ENCODE results near the gene HOXA3. TPM values are rescaled to one million over a fixed set of nuclear protein-coding genes. Genes with fewer than 3 reads are reported as not detected.

The HOXA3 gene
- total RNA-seq, 1 donor from 2014 or later, result 77.4 TPM

DNA sequence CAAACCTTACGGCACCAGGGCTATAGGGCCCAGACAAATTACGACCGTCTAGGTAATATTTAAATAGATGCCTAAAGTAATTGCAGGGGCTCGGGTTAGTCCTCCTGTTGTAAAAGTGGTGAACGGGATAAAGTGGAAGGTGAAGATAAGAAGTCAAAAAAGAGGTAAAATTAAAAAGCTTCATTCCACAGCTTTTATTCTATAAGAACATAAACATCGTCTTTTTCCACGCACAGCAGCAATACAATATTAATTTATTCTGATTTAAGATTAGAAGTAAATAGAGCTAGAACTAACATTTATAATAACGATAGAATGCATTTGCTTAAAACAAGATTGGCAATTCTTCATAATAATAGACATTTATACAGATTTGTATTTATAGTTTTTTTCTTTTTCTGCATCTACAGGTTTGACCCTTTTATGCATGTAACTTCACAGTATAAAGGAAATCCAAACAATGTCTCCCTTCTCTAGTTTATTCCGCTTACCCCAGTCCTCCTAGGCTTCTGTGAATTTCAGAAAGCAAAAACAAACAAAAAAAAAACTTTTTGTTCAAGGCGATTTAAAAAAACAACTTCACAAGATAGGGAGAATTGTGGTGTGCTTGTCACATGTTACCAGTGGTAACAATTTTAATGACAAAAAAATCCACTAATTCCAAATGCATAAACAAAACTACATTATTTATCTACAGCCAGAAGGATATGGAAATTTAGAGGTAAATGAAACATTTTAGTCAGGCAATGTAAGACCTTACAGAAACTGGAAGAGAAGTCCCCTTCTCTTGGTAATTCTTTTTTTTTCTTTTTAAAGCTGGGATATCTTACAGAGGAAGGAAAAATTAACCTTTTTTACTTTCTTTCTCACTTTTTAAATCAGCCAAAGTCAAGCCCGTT, 18.3 kb upstream of the HOXA3 start:
- TF ChIP-seq, protein P1, sequence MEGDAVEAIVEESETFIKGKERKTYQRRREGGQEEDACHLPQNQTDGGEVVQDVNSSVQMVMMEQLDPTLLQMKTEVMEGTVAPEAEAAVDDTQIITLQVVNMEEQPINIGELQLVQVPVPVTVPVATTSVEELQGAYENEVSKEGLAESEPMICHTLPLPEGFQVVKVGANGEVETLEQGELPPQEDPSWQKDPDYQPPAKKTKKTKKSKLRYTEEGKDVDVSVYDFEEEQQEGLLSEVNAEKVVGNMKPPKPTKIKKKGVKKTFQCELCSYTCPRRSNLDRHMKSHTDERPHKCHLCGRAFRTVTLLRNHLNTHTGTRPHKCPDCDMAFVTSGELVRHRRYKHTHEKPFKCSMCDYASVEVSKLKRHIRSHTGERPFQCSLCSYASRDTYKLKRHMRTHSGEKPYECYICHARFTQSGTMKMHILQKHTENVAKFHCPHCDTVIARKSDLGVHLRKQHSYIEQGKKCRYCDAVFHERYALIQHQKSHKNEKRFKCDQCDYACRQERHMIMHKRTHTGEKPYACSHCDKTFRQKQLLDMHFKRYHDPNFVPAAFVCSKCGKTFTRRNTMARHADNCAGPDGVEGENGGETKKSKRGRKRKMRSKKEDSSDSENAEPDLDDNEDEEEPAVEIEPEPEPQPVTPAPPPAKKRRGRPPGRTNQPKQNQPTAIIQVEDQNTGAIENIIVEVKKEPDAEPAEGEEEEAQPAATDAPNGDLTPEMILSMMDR (IDR thresholded peaks at IDR 0.05; ENCODE audit: unreplicated experiment), result no peak
- no peaks in the 10 kb centered on the region for H3K36me3 Mint-ChIP-seq (ENCODE audit: insufficient read depth)
- H3K9me3 Mint-ChIP-seq (ENCODE audit: low read depth), result no peaks in the 10 kb centered on the region
- peaks cover 82% of the 10 kb centered on the region for H3K27me3 Mint-ChIP-seq
- H3K4me3 Mint-ChIP-seq (ENCODE audit: low read depth), result no peak overlapping the region
- peak overlapping the region; percentile 49 for H3K27ac Mint-ChIP-seq
- DNase-seq (ENCODE audit: low spot score, unreplicated experiment), result no peak
- peaks cover 4% of the 10 kb centered on the region for H3K4me1 Mint-ChIP-seq (ENCODE audit: low read depth)

DNA sequence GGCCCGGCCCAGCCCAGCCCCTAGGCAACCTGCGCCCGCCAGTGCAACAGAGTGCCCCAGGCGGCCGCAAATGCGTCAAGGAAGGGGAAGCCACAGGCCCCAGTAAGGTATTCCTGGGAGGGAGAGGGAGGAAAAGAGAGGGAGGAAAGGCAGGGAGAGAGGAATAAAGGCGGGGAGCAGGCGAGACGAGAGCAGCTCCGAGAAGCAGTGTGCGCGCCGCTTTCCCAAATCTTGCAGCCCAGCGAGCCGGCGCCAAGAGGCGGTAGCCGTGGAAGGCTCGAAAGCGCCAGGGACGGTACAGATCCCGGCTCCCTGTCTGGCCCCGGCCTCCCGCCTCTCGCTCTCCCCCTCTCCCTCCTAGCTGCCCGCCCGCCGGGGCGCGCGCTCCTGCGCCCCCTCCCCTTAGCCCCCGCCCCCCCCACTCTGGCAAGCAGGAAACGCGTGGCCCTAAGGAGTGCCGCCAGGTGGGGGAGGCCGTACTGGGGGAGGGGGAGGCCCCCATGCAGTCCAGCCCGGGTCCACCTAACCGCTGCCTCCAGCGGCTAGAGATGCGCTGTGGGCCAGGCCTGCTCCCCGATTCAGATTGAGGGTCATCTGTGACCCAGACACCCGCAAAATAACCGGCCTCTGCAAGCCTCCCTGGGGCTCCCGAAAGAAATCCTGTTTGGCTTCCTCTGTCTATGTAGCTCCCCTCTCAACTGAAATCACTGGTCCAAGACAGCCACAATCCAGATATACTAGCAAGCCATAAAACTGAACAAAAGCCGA, 17.5 kb upstream of the HOXA3 start:
- Mint-ChIP-seq H3K4me3 (ENCODE audit: low read depth) (no peak overlapping the region), H3K27ac (peak overlapping the region; percentile 49), H3K4me1 (ENCODE audit: low read depth) (peaks cover 4% of the 10 kb centered on the region), H3K27me3 (peaks cover 78% of the 10 kb centered on the region), H3K36me3 (ENCODE audit: insufficient read depth) (no peaks in the 10 kb centered on the region), H3K9me3 (ENCODE audit: low read depth) (no peaks in the 10 kb centered on the region)
- TF ChIP-seq, protein P1 (IDR thresholded peaks at IDR 0.05; ENCODE audit: unreplicated experiment), result no peak
- no peak for DNase-seq (ENCODE audit: low spot score, unreplicated experiment)

DNA sequence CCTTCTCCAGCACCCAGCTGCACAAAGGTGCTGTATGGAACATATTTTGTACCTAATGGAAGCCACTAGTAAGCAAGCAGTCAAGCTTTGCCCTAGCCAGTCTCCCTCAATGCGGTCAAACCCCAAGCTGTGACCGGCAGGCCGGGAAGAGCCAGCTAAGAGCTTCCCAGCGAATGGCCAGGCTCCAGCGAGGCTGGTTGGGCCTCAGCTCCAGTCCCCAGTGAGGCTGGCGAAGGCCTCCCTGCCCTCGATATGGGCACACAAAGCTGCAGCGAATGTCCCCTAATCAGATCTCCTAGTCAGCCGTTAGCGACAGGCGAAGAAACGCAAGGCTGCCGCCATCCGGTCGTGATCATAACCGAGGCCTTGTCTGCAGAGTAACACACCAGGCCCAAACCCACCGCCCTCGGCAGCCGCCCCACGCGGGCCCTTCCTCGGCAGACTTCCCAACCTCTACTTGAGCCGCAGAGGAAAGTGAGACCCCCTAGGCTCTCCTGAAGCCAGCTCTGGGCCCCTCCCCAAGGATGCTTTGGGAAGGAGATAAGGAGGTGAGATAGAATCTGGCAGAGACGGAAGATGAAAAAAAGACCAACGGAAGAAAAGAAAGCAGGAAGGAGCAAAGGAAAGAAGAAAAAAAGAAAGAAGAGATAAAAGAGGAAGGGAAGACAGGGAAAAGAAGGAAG, 16.0 kb upstream of the HOXA3 start:
- no peaks in the 10 kb centered on the region for H3K36me3 Mint-ChIP-seq (ENCODE audit: insufficient read depth)
- H3K27me3 Mint-ChIP-seq, result peaks cover 86% of the 10 kb centered on the region
- H3K4me1 Mint-ChIP-seq (ENCODE audit: low read depth), result peaks cover 4% of the 10 kb centered on the region
- no peak overlapping the region for H3K4me3 Mint-ChIP-seq (ENCODE audit: low read depth)
- no peak overlapping the region for H3K27ac Mint-ChIP-seq
- no peaks in the 10 kb centered on the region for H3K9me3 Mint-ChIP-seq (ENCODE audit: low read depth)
- TF ChIP-seq, protein P1 (IDR thresholded peaks at IDR 0.05; ENCODE audit: unreplicated experiment), result no peak
- no peak for DNase-seq (ENCODE audit: low spot score, unreplicated experiment)

DNA sequence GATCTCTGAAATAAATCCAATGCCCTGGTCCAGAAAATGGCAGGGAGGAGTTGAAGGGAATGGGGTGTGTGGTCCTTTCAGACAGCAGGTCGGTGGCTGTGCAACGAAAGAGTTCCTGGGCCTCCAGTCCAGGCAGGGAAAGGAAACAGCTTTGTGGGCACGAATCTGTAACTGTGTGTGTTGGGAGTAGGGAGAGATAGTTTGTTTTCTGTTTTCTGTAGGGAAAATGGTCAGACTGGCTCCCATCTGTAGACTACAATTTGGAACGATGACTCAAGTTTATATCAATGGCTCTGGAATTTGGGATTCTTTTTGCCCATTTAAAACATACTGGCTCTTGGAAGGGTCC, 15.5 kb upstream of the HOXA3 start:
- Mint-ChIP-seq H3K4me3 (ENCODE audit: low read depth) (no peak overlapping the region), H3K36me3 (ENCODE audit: insufficient read depth) (no peaks in the 10 kb centered on the region), H3K27me3 (peaks cover 89% of the 10 kb centered on the region), H3K4me1 (ENCODE audit: low read depth) (peaks cover 4% of the 10 kb centered on the region), H3K27ac (no peak overlapping the region), H3K9me3 (ENCODE audit: low read depth) (no peaks in the 10 kb centered on the region)
- no peak for DNase-seq (ENCODE audit: low spot score, unreplicated experiment)
- TF ChIP-seq, protein P1 (IDR thresholded peaks at IDR 0.05; ENCODE audit: unreplicated experiment), result no peak
